LNCaP clone FGC (cell line): ENCODE measurements around the gene ITGAV.

Source experiments
- DNase-seq: peaks from one replicate; pipeline ENCODE4 v3.0.0-alpha.2; 2011; ENCODE audit warnings: low read depth
- H3K4me3 ChIP-seq: 2 replicates; pipeline ENCODE4 v1.5.1; 2011; ENCODE audit warnings: mild to moderate bottlenecking, low read depth, low read length, control low read depth
- TF ChIP-seq, protein P1 (sequence below): IDR thresholded peaks from 2 replicates; pipeline ENCODE4 v1.5.1; 2012; ENCODE audit warnings: mild to moderate bottlenecking; ENCODE audit not compliant: control insufficient read depth, insufficient read depth; ENCODE audit errors: extremely low read depth

The ITGAV gene

DNA sequence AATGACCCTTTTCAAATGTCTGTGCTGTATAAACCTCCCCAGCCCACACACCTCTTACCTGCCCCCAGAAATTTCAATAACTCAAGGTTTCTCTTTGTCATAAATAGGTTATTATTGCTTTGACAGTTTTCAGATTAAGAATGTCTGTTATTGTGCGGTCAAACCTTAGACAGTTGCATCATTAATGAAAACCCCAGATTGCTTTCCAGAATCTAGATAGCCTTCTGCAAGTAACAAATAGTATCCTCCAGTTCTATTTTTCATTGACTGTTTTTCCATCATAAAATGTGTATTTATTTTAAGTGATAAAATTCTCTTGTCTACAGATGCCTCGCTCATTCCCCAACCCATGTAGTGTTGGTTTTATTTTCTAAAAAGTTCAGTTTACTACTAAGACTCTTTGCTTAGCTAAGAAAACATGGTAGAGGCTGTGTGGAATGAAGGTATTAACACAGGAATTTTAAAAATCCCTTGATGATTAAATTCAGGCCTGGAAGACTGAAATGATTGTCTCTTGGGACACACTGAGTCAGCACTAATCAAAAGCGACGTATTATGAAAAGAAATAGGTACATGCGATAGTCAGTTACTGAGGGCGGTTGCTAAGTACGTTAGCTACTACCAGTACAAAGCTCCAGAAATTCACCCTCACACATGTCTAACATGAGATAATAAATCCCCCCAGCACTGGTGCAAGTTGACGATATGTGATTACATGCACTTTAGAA is 38.4 kb upstream of the ITGAV start:
- H3K4me3 ChIP-seq: no peak overlapping the region
- DNase-seq: no peak
- TF ChIP-seq, protein P1, sequence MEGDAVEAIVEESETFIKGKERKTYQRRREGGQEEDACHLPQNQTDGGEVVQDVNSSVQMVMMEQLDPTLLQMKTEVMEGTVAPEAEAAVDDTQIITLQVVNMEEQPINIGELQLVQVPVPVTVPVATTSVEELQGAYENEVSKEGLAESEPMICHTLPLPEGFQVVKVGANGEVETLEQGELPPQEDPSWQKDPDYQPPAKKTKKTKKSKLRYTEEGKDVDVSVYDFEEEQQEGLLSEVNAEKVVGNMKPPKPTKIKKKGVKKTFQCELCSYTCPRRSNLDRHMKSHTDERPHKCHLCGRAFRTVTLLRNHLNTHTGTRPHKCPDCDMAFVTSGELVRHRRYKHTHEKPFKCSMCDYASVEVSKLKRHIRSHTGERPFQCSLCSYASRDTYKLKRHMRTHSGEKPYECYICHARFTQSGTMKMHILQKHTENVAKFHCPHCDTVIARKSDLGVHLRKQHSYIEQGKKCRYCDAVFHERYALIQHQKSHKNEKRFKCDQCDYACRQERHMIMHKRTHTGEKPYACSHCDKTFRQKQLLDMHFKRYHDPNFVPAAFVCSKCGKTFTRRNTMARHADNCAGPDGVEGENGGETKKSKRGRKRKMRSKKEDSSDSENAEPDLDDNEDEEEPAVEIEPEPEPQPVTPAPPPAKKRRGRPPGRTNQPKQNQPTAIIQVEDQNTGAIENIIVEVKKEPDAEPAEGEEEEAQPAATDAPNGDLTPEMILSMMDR: no peak

DNA sequence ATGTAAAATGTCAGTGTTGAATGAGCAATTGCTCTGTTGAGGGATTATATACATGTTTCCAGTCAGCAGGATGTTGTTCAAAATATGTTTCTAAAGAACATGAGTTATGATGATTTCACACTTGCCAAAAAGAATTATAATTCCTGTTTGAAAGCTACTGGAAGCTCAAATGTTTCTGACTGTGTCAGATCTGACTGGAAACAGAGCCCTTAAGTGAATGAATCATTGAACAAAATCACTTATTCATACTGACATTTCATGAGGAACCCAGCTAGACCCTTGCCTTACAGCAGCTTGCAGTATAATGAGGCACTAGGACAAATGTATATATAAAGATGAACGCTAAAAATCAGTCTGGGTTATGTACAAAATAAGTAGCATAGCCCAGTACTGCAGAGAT is 35.4 kb upstream of the ITGAV start:
- no peak for DNase-seq
- no peak overlapping the region for H3K4me3 ChIP-seq
- TF ChIP-seq, protein P1: no peak

DNA sequence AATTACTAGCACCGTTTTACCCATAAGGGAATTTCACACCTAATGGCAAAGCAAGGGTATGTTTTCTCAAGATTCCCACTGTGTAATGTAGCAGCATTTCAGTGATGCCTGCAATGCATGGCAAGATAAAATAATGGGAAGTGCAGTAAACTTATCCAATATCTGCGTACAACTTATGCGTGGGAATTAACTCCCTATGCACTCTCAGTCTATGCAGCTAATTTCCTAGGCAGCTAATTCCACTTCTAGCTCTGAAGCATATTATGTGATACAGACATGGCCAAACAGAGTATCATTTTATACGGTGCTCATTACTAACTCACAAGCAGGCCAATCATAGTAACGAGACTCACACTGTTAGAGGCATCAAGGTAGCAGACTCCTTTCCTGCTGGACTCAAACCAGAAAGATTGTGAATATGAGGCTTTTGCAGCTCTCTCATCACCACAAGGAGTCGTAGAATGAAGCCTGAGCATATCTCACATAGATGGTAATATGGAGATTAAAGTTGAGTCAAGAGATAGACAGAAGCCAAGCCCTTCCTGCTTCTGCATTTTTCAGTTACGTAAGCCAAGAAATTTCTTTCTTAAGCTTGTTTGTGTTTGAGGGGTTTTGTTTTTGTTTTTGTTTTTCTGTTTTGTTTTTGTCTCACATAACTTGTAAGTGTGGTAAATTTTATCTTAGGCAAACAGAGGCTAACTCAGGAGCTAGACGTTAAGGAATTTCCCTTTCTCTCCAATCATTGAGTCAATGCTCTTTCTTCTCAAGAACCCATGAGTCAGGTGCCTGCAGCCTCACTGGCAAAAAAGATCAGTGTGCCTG is 34.8 kb upstream of the ITGAV start:
- no peak for DNase-seq
- TF ChIP-seq, protein P1: no peak

DNA sequence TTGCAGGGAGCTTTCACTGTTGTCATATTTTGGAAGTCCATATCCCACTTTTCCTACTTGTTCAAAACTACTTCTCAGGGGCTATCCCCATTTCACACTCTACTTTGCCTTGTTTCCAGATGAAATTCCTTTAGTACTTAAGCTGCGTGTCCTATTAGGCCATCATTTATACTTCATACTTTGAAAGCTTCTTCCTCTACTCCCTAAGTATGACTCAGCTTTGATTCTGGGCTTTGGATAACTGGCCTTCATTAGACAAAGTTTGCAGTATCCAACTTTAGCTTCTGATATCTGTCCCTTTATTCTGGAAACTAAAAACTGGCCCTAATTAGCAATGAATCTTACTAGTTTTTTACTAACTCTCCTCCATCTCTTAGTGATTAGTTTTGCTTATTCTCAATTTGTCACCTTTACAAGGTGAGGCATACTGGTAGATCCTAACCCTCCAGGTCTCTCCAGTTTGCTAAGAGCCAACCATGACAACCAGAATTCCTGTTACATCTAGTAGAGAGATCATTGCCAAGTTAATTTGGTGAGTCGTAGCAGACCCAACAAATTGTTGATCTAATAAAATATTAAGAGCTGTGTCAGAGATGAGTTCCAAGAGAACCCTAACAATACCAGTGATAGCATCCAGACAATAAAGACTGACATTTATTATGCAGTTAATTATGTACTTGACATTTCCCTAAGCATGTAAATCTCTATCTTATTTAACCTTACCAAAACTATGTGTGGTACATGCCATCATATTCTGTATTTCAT is 31.2 kb upstream of the ITGAV start:
- no peak for DNase-seq
- H3K4me3 ChIP-seq: no peak overlapping the region
- TF ChIP-seq, protein P1: no peak

More for the DNA sequence above, 34.8 kb upstream of the ITGAV start:
- no peak overlapping the region for H3K4me3 ChIP-seq

DNA sequence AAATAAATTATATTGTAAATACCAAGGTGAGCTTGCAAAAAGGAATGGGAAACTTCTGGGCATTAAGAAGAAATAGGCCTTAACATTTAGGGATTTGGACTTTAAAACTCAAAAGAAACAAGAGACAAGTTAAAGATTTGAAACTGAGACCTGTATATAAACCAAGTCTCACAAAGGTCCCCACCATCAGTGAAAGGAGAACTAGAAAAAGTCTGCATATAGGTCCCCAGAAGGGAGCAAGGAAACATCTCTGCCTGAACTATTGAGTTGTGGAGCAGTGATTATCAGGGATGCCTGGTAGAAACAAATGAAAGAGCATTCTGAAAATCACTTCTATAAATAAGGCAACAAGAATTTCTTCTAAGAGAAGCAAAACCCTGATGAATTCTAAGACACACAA is 30.5 kb upstream of the ITGAV start:
- TF ChIP-seq, protein P1: no peak
- DNase-seq: no peak
- no peak overlapping the region for H3K4me3 ChIP-seq

DNA sequence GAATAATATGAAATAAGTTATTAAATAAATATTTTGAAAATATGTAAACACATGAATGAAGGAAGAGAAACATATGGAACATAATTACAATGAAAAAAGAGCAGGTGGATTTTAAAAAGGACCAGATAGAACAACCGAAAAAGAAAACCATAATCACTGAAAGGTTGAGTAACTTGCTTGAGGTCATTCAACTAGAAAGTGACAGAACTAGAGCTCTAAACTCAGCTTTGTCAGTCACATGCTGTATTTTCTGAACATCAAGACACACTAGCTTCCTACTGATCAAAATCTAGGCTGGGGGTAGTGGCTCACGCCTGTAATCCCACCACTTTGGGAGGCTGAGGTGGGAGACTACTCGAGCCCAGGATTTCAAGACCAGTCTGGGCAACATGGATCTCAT is 30.0 kb upstream of the ITGAV start:
- no peak for DNase-seq
- TF ChIP-seq, protein P1: no peak

More for the DNA sequence above, 30.0 kb upstream of the ITGAV start:
- H3K4me3 ChIP-seq: no peak overlapping the region
